HepG2 (cell line): ENCODE results near the gene ZNF816. TPM values are rescaled to one million over a fixed set of nuclear protein-coding genes. Genes with fewer than 3 reads are reported as not detected.

Experiments used
- ATAC-seq: fragments of 200-7000 bp; cut with Tn5 transposase; 3 replicates; pipeline ENCODE4 v1.9.1; 2020; ENCODE audit warnings: mild to moderate bottlenecking, moderate library complexity
- BruUV-seq: library from RNA; stranded (reverse); fragments of 400-500 nt; replicated peaks from 2 replicates; lab custom pipeline; 2021; lab: Mats Ljungman, UMichigan
- CTCF ChIA-PET: fragments of 300-600 bp; formaldehyde crosslinking; extraction: SDS; loops from one replicate; lab custom pipeline; 2021; ENCODE audit warnings: low total read pairs, inconsistent platforms, low intra/inter-chr PET ratio; lab: Yijun Ruan, JAX
- POLR2A ChIA-PET: fragments of 350-600 bp; sonication (Branson Sonifier 250); formaldehyde crosslinking; loops from one replicate; lab custom pipeline; 2020; ENCODE audit warnings: antibody characterized with exemption, inconsistent platforms; lab: Yijun Ruan, JAX
- DNase-seq: peaks from one replicate; pipeline ENCODE4 v3.0.0-alpha.2; 2015; ENCODE audit warnings: low spot score
- FAIRE-seq: peaks from 3 replicates; lab custom pipeline; 2011; peaks lifted over from hg19 to GRCh38; lab: Jason Lieb, UNC
- H2AFZ ChIP-seq: one replicate; pipeline ENCODE4 v1.6.1; 2011; ENCODE audit warnings: low read length, inconsistent platforms
- H3K27ac ChIP-seq: fragments of 300-600 bp; 3 replicates; pipeline ENCODE4 v1.8.0; 2011; ENCODE audit warnings: mixed run types, mild to moderate bottlenecking, mixed read lengths, low read length, inconsistent platforms; ENCODE audit not compliant: insufficient read depth; ENCODE audit errors: extremely low read length
- H3K27me3 ChIP-seq, 2 experiments: fragments of 200-600 bp in 1 of 2; 2 replicates in 1 of 2; 3 replicates in 1 of 2; pipeline versions ENCODE4 v1.6.0 to v1.8.0; 2011; ENCODE audit warnings: low read length in 2 of 2, mild to moderate bottlenecking in 2 of 2, moderate library complexity in 2 of 2, inconsistent platforms in 1 of 2; ENCODE audit not compliant: insufficient read depth in 2 of 2, control insufficient read depth in 1 of 2
- H3K36me3 ChIP-seq, 2 experiments: fragments of 200-600 bp in 1 of 2; replicated peaks in 1 of 2; 2 replicates in 1 of 2; 3 replicates in 1 of 2; pipeline versions ENCODE4 v1.5.1 to v1.8.0; 2011; ENCODE audit warnings: low read length in 2 of 2, inconsistent platforms in 1 of 2; ENCODE audit not compliant: insufficient read depth in 2 of 2, control insufficient read depth in 1 of 2
- H3K4me1 ChIP-seq: 2 replicates; pipeline ENCODE4 v1.5.1; 2012; ENCODE audit warnings: low read length, inconsistent platforms; ENCODE audit not compliant: insufficient read depth
- H3K4me2 ChIP-seq: 2 replicates; pipeline ENCODE4 v1.6.0; 2011; ENCODE audit warnings: low read depth, low read length, inconsistent platforms
- H3K4me3 ChIP-seq, 3 experiments: fragments of 200-600 bp in 1 of 3; sonication (generic), shearing (Covaris generic) in 1 of 3; replicated peaks in 1 of 3; 2 replicates each; pipeline ENCODE4 v1.5.1; 2011 to 2016; ENCODE audit warnings: low read length in 3 of 3, inconsistent platforms in 2 of 3, low read depth in 2 of 3, mild to moderate bottlenecking in 2 of 3, control low read depth in 1 of 3, mixed read lengths in 1 of 3; ENCODE audit not compliant: insufficient read depth in 1 of 3
- H3K79me2 ChIP-seq: one replicate; pipeline ENCODE4 v1.6.1; 2011; ENCODE audit warnings: low read length, inconsistent platforms; ENCODE audit not compliant: insufficient read depth
- H3K9ac ChIP-seq: 2 replicates; pipeline ENCODE4 v1.6.0; 2011; ENCODE audit warnings: mild to moderate bottlenecking, low read depth, low read length, inconsistent platforms; ENCODE audit not compliant: insufficient read depth
- H3K9me3 ChIP-seq: 2 replicates; pipeline ENCODE4 v1.5.1; 2012; ENCODE audit warnings: mild to moderate bottlenecking, low read length
- H4K20me1 ChIP-seq: 2 replicates; pipeline ENCODE4 v1.6.0; 2011; ENCODE audit warnings: inconsistent platforms, mild to moderate bottlenecking, low read length, moderate library complexity; ENCODE audit not compliant: insufficient read depth
- BORCS8-MEF2B ChIP-seq: sonication (generic); formaldehyde crosslinking; IDR thresholded peaks from 2 replicates; pipeline ENCODE4 v1.8.0; 2022; ENCODE audit warnings: mild to moderate bottlenecking, missing genetic modification reagents
- CCAR2 ChIP-seq: fragments of 200-400 bp; formaldehyde crosslinking; optimal IDR thresholded peaks from 2 replicates; pipeline ENCODE3; 2018; ENCODE audit warnings: low read depth, mild to moderate bottlenecking, low read length, moderate library complexity
- MIER2 ChIP-seq: IDR thresholded peaks from 2 replicates; pipeline ENCODE4 v1.6.1; 2016; ENCODE audit warnings: missing biosample characterization, missing genetic modification reagents
- MIXL1 ChIP-seq: IDR thresholded peaks from 2 replicates; pipeline ENCODE4 v1.6.1; 2016
- PRPF4 ChIP-seq: fragments of 200-400 bp; formaldehyde crosslinking; IDR thresholded peaks from 2 replicates; pipeline ENCODE4 v1.6.1; 2016; ENCODE audit warnings: low read length, low read depth; ENCODE audit not compliant: poor library complexity, severe bottlenecking
- U2AF2 ChIP-seq: fragments of 200-400 bp; formaldehyde crosslinking; IDR thresholded peaks from 2 replicates; pipeline ENCODE4 v1.6.1; 2017; ENCODE audit warnings: low read depth, mild to moderate bottlenecking, low read length
- ZBTB14 ChIP-seq: sonication (generic); formaldehyde crosslinking; IDR thresholded peaks from 2 replicates; pipeline ENCODE4 v1.4.0; 2020; ENCODE audit warnings: missing genetic modification reagents
- ZFP36 ChIP-seq: fragments of 150-350 bp; IDR thresholded peaks from 2 replicates; pipeline ENCODE4 v1.6.1; 2018; ENCODE audit warnings: borderline replicate concordance, low read length, low read depth; ENCODE audit not compliant: partially characterized antibody
- ZNF235 ChIP-seq: sonication (generic); formaldehyde crosslinking; IDR thresholded peaks from 2 replicates; pipeline ENCODE4 v1.8.1; 2023; ENCODE audit warnings: mild to moderate bottlenecking, missing genetic modification reagents, borderline replicate concordance
- WGBS: methylation state at CpG from one replicate; pipeline ENCODE4 v1.1.6; 2017; ENCODE audit warnings: low lambda C conversion rate; 5-methylcytosine and 5-hydroxymethylcytosine counted together
- in situ Hi-C: cut with HindIII; loops from 2 replicates; pipeline ENCODE4 v1.10.0; 2017; ENCODE audit warnings: low pct_unique_long_range_greater_than_20kb; ENCODE audit not compliant: extremely low pct_ligation_motif_present
- intact Hi-C: fragments of 100-400 bp; cut with micrococcal nuclease; formaldehyde crosslinking; loops from one replicate; pipeline ENCODE4 v1.10.0; 2022; ENCODE audit not compliant: unreplicated experiment
- polyA plus RNA-seq, 8 experiments: library from polyadenylated mRNA; depleted of rRNA in 3 of 8; stranded (reverse) in 7 of 8; unstranded in 1 of 8; fragments of >200 nt; fragmentation: Illumina TruSeq in 4 of 8; extraction: Trizol in 4 of 8; gene quantifications; 2 replicates each; pipeline versions ENCODE4 v1.2.1 to v1.2.3, GENCODE V29; 2011 to 2016; ENCODE audit warnings: low read depth in 4 of 8, missing spikeins in 1 of 8, mixed read lengths in 1 of 8; ENCODE audit not compliant: insufficient read depth in 1 of 8
- total RNA-seq, 5 experiments: library from RNA; depleted of rRNA; stranded (reverse); fragments of >200 nt; fragmentation: Illumina TruSeq; extraction: Trizol; gene quantifications; 2 replicates each; pipeline ENCODE4 v1.2.3, GENCODE V29; 2016; ENCODE audit warnings: low read depth in 1 of 5

Gene ZNF816
- total and polyA plus RNA-seq, 2 of the 13 experiments (the other 11 are each of a cell fraction or from before 2014, with no cell fraction given), result 5.2 to 14.1 TPM

GRCh38 chr19:52981329-52981728 lies 18.6 kb upstream of the ZNF816 start:
- Histone ChIP-seq H3K36me3 (no peaks in the 10 kb centered on the region), H3K4me2 (no peak overlapping the region), H3K4me1 (no peaks in the 10 kb centered on the region), H3K9me3 (peaks cover 32% of the 10 kb centered on the region), H2AFZ (no peak overlapping the region), H3K4me3 (no peak overlapping the region), H3K27ac (no peak overlapping the region), H3K9ac (no peak overlapping the region), H3K79me2 (no peaks in the 10 kb centered on the region), H3K27me3 (no peaks in the 10 kb centered on the region; a peak in 2 of 5 replicates), H4K20me1 (no peaks in the 10 kb centered on the region)
- POLR2A ChIA-PET, result no interaction called here
- ATAC-seq, result no peak
- 5% methylated on average over 4 of the region's 4 CpGs for WGBS
- TF ChIP-seq ZNF235 (CRISPR knock-in tag) (no peak), U2AF2 (no peak), ZFP36 (no peak), CCAR2 (no peak), ZBTB14 (CRISPR knock-in tag) (no peak), BORCS8-MEF2B (CRISPR knock-in tag) (no peak), PRPF4 (no peak), MIXL1 (CRISPR knock-in tag) (no peak)
- CTCF ChIA-PET, result no interaction called here
- in situ Hi-C loops, result no loop called here
- no peak for FAIRE-seq
- intact Hi-C loops, result no loop called here
- BruUV-seq, result no TSS peak
- no peak for DNase-seq

GRCh38 chr19:52967772-52968171 lies 5.1 kb upstream of the ZNF816 start:
- peaks cover 32% of the 10 kb centered on the region for H3K9me3 ChIP-seq
- POLR2A ChIA-PET, result no interaction called here
- no peaks in the 10 kb centered on the region for H4K20me1 ChIP-seq
- ATAC-seq (no peak), DNase-seq (no peak), FAIRE-seq (no peak)
- intact Hi-C loops (no loop called here), in situ Hi-C loops (no loop called here)
- 1% methylated on average over 2 of the region's 2 CpGs for WGBS
- H3K9ac ChIP-seq, result no peak overlapping the region
- CTCF ChIA-PET, result no interaction called here
- no peak for TF ChIP-seq MIER2 (CRISPR knock-in tag)
- BruUV-seq, result no TSS peak
- H3K4me1 ChIP-seq, result 0 out of 2 replicates have a peak, but pooled peaks cover 10% of the 10 kb centered on the region
- H3K27me3 ChIP-seq, result no peaks in the 10 kb centered on the region
- H3K79me2 ChIP-seq, result no peaks in the 10 kb centered on the region
- no peak overlapping the region for H3K27ac ChIP-seq
- H2AFZ ChIP-seq, result no peak overlapping the region
- no peaks in the 10 kb centered on the region for H3K36me3 ChIP-seq
- no peak overlapping the region for H3K4me3 ChIP-seq
- no peak overlapping the region for H3K4me2 ChIP-seq
